GM21528 (cell line): ENCODE results near the gene PRM2.
"Not testable (repeated sequence)": the region's sequence is repeated elsewhere in the genome, so short reads cannot be mapped to it uniquely, and the experiment has no call there.

Experiments
- ATAC-seq: cut with Tn5 transposase; IDR thresholded peaks from one replicate; pipeline ENCODE4 v1.9.1; 2021; ENCODE audit warnings: mild to moderate bottlenecking, moderate library complexity; ENCODE audit not compliant: unreplicated experiment, low FRiP score

PRM2 gene

DNA sequence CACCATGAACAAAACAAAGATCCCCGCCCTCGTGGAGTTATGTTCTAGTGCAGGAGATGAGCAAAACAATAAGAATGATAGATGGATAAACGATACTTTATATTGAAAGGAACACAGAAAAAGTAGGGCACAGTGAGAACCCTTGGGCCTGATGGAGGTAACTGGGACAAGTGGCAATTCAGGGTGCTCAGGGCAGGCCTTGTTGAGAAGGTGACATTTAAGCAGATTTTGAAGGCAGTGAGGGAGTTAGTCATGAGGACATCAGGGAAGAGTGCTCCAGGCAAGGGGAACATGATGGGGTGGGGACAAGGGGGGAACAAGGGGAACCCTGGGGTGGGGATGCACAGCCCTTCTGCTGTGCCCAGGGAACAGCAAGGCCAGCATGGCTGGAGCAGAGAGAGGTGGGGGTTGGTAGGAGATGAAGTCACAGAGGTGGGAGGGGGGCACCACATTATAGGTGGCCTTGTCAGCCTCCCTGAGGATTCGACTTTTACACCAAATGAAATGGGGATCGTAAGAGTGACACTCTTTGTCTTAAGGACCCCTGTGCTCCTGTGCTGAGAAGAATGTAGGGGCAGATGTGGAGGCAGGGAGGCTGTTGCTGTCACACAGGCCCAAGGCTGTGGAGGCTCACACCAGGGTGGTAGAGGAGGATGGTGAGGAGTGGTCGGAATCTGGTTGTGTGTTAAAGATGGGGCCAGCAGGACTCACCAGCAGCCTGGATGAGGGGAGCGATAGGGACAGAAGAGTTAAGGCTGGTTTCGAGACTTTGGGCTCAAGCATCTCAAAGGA is 14.0 kb upstream of the PRM2 start:
- ATAC-seq: no peak

DNA sequence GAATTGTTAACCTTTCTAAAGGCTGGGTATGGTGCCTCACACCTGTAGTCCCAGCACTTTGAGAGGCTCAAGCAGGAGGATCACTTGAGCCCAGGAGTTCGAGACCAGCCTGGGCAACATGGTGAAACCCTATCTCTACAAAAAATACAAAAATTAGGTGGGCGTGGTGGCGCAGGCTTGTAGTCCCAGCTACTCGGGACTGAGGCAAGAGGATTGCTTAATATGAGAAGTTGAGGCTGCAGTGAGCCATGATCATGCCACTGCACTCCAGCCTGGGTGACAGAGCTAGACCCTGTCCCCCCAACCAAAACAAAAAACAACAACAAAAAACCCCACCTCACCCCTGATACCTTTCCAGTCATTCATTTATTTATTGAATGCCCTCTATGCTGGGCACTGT is 13.4 kb upstream of the PRM2 start:
- not testable (repeated sequence) for ATAC-seq

- no peak for ATAC-seq
Observed at GRCh38 chr16:11289202-11289601, 12.9 kb upstream of the PRM2 start.

GRCh38 chr16:11285842-11286241 is 9.6 kb upstream of the PRM2 start:
- ATAC-seq: no peak

DNA sequence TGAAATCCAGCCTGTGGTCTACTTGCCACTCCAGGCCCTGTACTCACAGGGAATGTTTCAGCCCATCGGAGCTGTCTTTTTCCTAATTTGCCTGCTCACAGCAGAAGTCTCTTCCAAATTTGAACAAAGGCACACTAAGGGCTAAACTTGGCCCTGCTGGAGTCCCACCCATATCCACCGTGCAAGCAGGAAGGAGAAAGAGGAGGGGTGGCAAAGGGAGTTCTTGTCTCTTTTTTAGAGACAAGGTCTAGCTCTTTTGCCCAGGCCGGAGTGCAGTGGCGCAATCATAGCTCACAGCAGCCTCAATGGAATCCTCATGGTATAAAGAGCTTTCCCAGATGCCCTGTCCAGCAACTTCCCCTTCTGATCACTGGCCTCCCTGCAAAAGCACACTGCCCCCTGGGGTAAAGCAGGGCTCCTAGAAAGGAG is 7.6 kb upstream of the PRM2 start:
- ATAC-seq: no peak

DNA sequence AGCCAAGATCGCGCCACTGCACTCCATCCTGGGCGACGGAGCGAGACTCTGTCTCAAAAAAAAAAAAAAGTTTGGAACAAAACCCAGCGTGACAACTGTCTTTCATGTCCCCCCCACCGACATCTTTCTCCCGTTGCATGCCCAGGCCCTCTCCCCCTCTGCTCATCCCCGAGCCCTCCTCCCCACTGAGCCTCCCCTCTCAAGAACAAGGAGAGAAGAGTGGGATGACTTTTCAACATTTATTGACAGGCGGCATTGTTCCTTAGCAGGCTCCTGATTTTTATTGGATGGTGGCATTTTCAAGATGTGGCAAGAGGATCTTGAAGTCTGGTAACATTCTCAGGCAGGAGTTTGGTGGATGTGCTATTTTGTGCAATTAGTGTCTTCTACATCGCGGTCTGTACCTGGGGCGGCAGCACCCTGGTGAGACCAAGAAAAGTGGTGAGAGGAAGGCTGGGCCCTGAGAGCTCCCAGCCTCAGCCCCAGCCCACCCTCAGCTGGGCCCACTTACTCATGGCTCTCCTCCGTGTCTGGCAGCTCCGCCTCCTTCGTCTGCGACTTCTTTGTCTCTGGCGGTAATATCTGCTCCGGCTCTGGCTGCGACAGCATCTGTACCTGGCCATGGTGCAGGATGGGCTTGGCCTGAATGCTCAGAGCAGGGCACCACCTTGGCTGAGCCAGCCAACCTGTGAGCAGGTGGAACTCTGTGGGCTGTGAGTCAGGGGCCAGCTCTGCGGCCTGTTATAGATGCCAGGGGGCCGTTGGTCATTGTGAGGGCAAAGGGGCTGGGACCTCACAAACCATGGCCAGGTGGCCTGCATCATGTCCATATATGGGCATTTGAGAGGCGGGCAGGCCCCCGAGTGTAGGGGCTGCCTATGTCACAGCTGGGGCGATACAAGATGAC is 4.6 kb upstream of the PRM2 start, which contains the start of gene PRM1:
Gene PRM1, minus strand, starts transcription at position 715 of the 907 bp plus-strand sequence. Its CDS starts 92 bp downstream, at position 623.
- no peak for ATAC-seq

DNA sequence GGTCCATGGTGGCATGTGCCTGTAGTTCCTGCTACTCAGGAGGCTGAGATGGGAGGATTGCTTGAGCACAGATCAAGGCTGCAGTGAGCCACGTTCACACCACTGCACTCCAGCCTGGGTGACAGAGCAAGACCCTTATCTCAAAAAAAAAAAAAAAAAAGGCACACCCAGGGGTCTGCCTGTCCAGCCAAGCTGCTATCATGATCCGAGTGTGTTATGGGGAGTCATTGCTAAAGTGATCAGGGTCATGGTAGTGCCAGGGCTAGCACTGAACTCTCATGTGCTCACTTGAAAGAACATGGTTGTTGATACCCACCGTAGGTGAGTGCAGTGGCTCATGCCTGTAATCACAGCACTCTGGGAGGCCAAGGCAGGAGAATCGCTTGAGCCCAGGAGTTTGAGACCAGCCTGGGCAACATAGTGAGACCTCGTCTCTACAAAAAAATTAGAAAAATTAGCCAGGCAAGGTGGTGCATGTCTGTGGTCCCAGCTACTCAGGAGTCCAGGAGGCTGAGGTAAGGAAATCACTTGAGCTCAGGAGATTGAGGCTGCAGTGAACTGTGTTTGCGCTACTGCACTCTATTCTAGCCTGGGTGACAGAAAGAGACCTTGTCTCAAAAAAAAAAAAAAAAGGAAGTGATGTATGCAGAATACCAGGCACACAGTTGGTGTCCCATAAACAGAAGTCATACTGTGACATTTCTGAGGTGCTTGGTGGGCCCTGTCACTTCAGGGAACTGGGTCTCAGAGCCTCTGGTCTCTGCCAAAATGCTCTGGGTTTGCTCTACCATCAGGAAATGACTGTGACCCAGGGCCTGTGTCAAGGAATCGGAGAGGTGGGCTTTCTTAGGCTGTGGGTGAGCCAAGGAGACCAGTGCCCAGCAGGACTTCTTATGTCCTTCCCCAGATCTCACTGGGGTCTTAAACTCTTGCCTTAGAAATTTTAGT is 2.7 kb upstream of the PRM2 start:
- ATAC-seq: no peak

DNA sequence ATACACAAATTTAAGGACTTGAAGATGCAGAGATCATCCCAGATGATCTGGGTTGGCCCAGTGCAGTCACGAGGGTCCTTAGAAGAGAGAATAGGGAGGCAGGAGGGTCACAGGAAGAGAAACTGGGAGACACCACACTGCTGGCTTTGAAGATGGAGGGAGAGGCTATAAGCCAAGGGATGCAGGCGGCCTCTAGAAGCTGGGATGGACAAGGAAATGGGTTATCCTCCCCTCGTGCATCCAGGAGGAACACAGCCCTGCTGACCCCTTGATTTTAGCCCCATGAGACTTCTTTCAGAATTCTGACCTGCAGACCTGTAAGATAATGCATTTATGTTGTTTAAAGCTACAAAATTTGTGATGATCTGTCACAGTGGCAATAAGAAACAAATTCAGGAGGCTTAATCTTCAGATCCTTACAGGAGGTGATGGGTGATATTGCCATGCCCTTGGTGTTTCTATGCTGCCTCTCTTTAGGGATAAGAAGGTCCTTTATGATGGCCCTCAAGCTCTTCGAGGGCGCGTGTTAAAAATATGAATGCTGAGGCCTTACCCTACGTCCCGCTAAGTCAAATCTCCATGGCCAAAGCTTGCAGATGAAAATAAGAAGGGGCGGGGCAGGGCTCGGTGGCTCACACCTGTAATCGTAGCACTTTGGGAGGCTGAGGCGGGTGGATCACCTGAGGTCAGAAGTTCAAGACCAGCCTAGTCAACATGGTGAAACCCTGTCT is 1.5 kb upstream of the PRM2 start:
- no peak for ATAC-seq

DNA sequence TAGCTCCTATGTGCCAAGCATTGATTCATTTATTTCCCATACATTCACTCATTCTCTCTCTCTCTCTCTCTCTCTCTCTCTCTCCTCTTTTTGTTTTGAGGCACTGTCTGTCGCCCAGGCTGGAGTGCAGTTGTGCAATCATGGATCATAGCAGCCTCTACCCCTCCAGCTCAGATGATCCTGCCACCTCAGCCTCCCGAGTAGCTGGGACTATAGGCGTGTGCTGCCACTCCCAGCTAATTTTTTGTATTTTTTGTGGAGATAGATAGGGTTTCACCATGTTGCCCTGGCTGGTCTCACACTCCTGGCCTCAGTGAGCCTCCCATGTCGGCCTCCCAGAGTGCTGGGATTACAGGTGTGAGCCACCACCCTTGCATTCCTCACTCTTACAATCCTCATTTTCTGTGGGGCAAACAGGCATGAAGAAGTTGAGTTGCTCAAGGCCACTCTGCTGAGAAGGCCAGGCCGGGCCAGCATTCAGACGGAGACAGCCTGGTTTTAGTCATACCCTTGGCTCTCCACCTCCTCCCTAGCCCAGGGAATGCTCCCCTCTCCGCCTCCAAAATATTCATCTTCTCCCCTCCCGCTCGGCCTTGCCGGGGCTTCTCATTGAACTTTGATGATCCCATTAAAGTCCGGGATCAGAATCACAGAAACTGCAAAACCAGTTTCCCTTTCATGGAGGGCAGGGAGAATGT is 765 bp upstream of the PRM2 start:
- no peak for ATAC-seq

GRCh38 chr16:11274964-11275363 is 1.3 kb downstream of the PRM2 start:
- ATAC-seq: no peak

- ATAC-seq: no peak
Observed at GRCh38 chr16:11273721-11274324, 2.5 kb downstream of the PRM2 start.

DNA sequence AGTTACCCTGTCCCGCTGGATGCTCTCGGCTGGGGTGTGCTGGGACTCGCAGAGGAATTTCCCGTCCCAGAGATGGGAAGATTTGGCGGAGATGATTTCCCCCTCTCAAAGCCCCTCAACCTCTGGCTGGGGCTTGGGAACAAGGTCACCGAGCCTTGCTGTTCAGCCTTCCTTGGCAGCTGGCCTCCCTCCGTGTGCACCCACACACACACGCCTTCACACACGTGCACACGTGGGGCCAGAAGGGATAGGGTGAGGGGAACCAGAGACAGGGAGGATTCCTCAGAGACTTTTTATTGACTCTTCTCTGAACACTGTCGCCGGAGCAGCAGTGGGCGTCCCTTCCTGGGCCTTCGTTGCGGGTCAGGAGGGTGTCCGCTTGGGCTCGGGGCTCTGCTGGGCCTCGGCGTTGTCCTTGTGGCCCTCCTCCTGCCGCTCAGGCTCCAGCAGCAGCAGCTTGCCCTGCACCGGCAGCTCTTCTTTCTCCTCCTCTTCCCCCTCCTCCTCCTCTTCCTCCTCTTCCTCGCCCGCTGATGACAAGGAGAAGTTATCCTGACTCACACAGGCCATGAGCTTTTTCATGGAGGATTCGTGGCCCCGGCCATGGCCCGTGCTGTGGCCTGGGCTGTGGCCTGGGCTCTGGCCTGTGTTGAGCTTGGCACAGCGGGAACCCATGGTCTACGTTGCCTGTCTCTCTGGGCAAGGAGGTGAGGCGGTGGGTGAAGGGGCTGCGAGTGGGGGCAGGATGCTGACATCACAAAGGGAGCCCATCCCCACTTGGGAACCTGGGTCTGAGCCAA is 3.2 kb downstream of the PRM2 start, which contains the start of gene PRM3:
Gene PRM3, minus strand, starts transcription at position 709 of the 800 bp plus-strand sequence. Its CDS starts 34 bp downstream, at position 675.
- ATAC-seq: no peak

GRCh38 chr16:11272484-11272883 is 3.8 kb downstream of the PRM2 start:
- ATAC-seq: no peak

- no peak for ATAC-seq
Observed at GRCh38 chr16:11271610-11272009, 4.7 kb downstream of the PRM2 start.

DNA sequence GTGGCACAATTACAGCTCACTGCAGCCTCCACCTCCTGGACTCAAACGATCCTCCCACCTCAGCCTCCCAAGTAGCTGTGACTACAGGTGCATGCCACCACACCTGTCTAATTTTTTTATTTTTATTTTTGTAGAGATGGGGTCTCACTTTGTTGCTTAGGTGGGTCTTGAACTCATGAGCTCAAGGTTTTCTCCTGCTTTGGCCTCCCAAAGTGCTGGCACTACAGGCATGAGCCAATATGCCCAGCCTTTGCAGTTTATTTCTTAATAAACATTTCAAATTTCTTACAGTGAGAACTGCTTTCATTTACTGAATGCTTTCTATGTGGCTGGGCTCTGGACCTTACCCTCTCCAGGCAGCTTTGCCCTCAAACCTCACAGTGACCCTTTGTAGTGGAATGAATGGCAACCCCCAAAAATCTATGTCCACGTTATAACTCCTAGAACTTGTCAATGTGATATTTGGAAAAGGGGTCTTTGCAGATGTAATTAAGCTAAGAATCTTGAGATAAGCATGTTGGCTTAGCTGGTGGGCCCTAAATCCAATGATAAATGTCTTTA is 5.6 kb downstream of the PRM2 start:
- no peak for ATAC-seq

GRCh38 chr16:11268921-11269375 is 7.3 kb downstream of the PRM2 start, which contains the start of gene TNP2:
Gene TNP2 (minus strand): TSS chr16:11269325. CDS start chr16:11269262, 63 bp downstream.
- no peak for ATAC-seq

- no peak for ATAC-seq
Observed at GRCh38 chr16:11265124-11265523, 11.2 kb downstream of the PRM2 start.
